H1 (cell line): Measurements from ENCODE around the gene NAA40. TPM values are rescaled to one million over a fixed set of nuclear protein-coding genes. Genes with fewer than 3 reads are reported as not detected.

Experiments used
- GABPA ChIP-seq: IDR thresholded peaks from 2 replicates; pipeline ENCODE4 v1.6.1; 2011; ENCODE audit warnings: mild to moderate bottlenecking, low read length, moderate library complexity, borderline replicate concordance; ENCODE audit not compliant: insufficient read depth
- POU5F1 ChIP-seq: IDR thresholded peaks from 2 replicates; pipeline ENCODE4 v1.6.1; 2011; ENCODE audit warnings: low read depth, mild to moderate bottlenecking, low read length, moderate library complexity
- polyA plus RNA-seq, 7 experiments: library from polyadenylated mRNA; depleted of rRNA in 3 of 7; stranded (reverse) in 5 of 7; unstranded in 2 of 7; fragments of >200 nt in 5 of 7; fragments of 200-250 nt in 2 of 7; gene quantifications; 1 replicate in 5 of 7; 2 replicates in 1 of 7; 4 replicates in 1 of 7; pipeline versions ENCODE4 v1.2.1 to v1.2.3, GENCODE V29; 2011 to 2013; ENCODE audit warnings: missing spikeins in 2 of 7, mixed read lengths in 2 of 7
- total RNA-seq: library from RNA; stranded (reverse); fragmentation: NEBNext Ultra II Directional; extraction: Animal tissue kit (Norgen Biotek cat#: 25700); gene quantifications from 2 replicates; pipeline ENCODE4 v1.2.1, GENCODE V29; 2021

Gene NAA40
- total and polyA plus RNA-seq, 2 of the 8 experiments (the other 6 are each of a cell fraction or from before 2014, with no cell fraction given): 20.0 to 31.1 TPM

- TF ChIP-seq GABPA (no peak), POU5F1 (no peak)
Measured at GRCh38 chr11:63966444-63966843, 27.6 kb downstream of the NAA40 start (continued).
